DND-41 (cell line): ENCODE data around the gene ANKFN1.

Experiments used
- CTCF ChIP-seq: IDR thresholded peaks from 2 replicates; pipeline ENCODE4 v1.5.1; 2012; ENCODE audit warnings: borderline replicate concordance, low read length, moderate library complexity, mild to moderate bottlenecking; ENCODE audit not compliant: poor library complexity, severe bottlenecking; ENCODE audit errors: extremely low read depth
- EZH2 ChIP-seq: IDR thresholded peaks from 3 replicates; pipeline ENCODE4 v1.6.1; 2012; ENCODE audit warnings: borderline replicate concordance, low read depth, mild to moderate bottlenecking, moderate library complexity, low read length, inconsistent platforms; ENCODE audit not compliant: severe bottlenecking

GRCh38 chr17:56545930-56546329 lies 392.7 kb downstream of the ANKFN1 start:
- no peak for TF ChIP-seq CTCF
- TF ChIP-seq EZH2: no peak
